NT2/D1 (cell line): ENCODE measurements around the gene TENT5A.

Experiments
- YY1 ChIP-seq: IDR thresholded peaks from 2 replicates; pipeline ENCODE4 v1.6.1; 2011; ENCODE audit not compliant: insufficient read length, insufficient read depth
- ZNF274 ChIP-seq: IDR thresholded peaks from 2 replicates; pipeline ENCODE4 v1.6.1; 2011; ENCODE audit warnings: mild to moderate bottlenecking, low read depth, low read length

DNA sequence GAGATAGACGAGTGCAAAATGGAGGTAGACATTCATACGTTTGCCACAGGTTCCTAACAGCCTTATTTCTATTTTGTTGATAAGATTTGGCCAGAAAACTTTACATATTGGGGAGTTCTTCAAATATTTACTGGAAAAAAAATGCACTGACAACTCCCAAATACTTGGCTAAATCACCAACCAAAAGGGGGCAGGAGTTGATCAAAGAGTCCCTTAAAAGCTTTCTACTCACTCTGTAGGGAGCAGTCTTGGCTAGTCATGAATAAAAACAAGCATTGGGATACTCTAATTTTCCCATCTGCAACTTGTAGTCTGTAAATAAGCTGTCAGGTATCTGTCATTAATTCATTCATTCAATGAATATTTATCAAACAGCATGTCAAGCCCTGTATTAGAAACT, 18.4 kb downstream of the TENT5A start:
- no peak for TF ChIP-seq YY1
- TF ChIP-seq ZNF274: no peak
